ENCODE measurements around the gene TICAM1.

Gene TICAM1

GRCh38 chr19:4768934-4769777 lies 62.4 kb downstream of the TICAM1 start:
- peak; percentile 56 for DNase-seq

Measured in stimulated activated naive CD4-positive, alpha-beta T cell treated with Interleukin-2 at 50 U/mL for 16 hours (primary cell).